Fibroblast of upper back skin (primary cell): ENCODE measurements around the gene FAIM2.
"Not testable (repeated sequence)": the region's sequence is repeated elsewhere in the genome, so short reads cannot be mapped to it uniquely, and the experiment has no call there.

ENCODE experiments used
- DNase-seq: peaks from one replicate; pipeline ENCODE4 v3.0.0-alpha.2; 2013

Gene FAIM2

DNA sequence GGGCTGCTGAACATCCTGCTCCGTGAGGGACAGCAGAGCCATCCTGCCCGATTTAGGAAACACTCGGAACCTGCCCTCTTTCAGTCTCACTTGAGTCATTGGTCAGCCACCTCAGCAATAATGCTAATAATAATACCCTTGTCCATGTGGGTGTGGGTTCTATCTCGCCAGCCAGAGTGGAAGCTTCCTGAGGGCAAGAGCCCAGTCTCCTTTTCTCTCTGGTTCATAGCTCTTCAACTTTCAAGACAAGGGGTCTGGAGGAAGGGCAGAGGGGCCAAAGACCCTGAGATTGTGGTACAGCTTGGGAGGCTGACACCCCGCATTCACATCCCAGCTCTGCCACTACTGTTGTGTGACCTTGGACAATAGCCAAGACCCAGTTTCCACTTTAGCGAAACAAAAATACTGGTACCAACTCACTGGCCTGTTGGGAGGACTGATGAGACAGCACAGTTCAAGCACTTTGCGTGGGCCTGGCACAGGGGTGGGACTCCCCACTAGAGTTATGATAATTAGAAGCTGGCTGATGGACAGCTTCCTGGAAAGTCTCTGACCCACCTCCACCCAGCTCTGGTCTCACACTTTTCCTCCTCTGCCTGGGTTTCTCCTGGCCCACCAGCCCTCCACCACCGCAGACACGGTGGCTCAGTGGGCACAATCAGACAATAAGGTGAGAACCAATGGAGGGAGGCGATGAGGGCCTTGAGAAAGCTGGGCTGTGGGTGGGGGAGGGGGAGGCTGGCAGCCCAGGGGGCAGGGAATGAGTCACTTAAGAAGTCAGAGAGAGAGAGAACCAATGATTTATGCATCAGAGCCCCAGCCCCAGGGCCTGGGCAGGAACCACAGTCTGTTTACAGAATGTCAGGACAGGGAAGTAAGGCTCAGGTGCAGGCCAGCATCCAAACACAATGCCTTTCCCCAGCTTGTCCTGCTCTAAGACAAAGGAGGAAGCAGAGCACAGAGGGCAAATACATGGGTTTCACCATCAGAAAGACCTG is 9.6 kb downstream of the FAIM2 start:
- DNase-seq: no peak

DNA sequence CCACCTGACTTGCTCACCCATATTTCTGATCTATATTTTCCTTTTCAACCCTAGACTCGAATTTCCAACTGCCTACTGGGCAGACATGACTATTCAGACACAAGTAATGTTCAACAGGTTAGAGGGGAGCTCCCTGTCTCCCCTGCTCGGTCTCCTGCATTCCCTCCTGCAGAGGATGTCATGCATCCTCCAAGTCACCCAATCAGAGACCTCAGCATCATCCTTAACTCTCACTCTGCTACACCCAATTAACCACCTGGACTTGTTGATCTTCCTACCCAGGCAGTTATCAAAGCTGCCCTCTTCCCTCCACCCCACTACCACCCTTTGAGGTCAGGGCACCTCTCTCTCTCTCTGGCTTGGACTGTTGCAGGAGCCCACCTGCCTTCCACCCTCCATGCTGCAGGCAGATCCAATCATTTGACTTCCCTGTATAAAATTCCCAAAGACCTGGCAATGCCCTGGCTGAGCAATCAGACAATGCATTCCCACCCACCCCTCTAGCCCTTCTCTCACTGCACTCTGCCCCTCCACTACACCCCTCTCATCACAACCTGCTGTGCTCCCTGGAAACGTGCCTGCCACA is 10.9 kb downstream of the FAIM2 start:
- DNase-seq: no peak

GRCh38 chr12:49892084-49892731 is 11.5 kb downstream of the FAIM2 start:
- no peak for DNase-seq

DNA sequence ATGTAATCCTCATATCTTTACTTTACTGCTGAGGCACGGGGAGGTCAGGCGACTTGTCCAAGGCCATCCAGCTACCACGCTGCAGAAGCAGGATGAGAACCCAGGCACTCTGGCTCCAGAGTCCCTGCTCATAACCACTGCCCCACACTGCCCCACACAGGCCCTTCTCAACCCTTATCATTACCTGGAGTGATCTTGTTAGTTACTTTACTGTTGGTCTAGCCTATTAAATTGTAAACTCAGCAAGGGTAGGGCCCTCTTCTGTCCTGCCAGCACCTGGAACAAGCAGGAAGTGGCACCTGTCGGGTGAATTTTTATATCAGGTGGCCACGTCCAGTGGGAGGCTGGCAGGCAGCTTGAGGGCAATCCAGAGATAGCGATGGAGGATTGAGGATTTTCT is 12.2 kb downstream of the FAIM2 start:
- no peak for DNase-seq

DNA sequence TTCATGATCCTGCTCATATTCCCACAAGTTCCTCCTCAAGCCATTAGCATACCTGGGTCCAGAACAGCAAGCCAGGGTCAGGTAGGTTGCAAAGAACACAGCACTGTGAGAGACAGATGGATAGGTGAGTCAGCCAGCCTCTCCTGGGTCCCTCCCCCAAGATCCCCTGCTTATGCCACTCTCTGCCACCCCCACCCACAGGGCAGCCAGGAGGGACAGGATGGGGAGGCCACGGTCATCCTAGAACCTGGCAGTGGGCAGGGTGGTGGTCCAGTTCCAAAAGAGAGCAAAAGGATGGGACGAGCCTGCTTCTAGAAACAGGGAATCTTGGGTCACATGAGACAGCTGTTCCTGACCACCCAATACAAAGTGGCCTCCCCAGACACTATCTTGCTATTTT is 12.7 kb downstream of the FAIM2 start:
- DNase-seq: no peak

DNA sequence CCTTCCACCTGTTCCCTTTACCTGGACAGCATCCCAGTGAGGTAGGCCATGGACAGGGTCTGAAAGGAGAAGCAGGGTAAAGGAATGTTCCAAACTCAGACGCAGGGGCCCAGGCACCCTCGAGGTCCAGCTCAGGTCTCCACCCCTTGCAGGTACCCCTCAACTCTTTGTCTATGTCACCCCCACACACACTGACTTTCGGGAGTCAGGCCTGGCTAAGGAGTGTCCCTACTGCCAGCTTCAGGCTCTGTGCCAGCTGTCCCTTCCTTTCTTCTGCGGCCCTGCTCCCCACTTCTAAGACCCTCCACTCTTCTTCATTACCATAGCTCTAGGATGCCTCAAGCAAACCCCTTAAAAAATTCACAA is 13.6 kb downstream of the FAIM2 start:
- DNase-seq: no peak

DNA sequence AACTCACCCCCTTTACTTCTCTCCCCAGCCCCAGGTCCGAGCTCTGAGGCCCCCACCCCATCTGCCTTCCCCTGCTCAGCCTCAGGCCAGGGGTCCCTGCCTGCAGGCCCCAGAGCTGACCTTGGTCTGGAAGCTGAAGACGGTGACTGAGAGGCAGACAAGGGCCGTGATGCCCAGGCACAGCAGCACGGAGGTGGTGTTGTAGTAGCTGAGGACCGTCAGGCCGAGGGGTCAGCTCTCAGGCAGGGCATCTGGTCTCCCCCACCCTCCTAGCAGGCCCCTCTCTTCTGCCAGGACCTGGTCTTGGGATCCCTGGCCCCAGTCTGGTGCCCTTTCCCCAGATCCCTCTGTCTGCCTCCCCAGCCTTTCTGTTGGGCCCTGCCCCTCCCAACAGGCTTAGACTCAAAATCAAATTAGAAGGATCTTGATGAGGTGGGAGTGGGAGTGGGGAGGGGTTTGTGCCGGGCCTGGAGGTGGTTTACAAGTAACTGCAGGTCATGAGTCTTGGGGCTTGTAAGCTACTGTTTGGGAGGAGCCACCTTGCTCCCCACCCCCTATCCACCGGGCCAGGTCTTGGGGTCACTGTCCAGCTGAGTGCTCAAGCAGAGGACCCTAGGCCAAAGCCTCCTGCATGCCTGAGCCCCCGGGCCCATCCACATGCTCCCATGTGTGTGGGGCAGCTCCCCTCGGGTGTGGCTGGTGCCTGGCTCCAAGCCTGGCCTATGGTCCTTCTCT is 14.2 kb downstream of the FAIM2 start:
- DNase-seq: no peak

DNA sequence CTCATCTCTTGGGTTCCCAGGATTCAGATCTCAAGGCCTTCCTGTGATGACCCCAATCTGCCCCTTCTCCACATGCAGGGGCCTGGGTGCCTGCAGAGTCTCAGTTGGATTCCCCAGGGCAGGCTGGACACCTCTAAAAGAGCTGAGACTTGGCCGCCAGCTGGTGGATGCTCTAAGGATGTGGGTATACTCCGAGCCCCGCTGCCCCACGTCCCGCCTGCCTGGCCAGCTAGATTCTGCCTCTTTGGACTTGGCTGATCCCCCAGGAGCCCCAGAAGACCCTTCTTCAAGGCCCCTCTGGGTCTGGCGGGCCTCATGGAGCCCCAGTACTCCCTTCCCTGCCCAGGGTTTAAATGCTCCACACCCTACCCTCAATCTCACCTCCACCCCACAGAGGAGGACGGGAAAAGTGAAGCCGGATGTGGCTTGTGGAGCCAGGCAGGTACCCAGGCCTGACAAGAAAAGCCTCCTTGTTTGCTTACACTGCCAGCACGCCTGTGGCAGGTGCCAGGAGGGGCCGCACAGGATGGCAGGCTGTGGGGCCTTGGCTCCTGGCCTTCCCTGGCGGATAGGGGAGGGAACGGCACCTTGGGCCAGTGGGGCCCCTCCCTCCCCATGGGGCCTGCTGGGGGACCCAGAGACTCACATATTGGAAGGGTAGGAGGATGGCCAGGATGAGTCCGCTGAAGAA is 15.1 kb downstream of the FAIM2 start:
- no peak for DNase-seq

DNA sequence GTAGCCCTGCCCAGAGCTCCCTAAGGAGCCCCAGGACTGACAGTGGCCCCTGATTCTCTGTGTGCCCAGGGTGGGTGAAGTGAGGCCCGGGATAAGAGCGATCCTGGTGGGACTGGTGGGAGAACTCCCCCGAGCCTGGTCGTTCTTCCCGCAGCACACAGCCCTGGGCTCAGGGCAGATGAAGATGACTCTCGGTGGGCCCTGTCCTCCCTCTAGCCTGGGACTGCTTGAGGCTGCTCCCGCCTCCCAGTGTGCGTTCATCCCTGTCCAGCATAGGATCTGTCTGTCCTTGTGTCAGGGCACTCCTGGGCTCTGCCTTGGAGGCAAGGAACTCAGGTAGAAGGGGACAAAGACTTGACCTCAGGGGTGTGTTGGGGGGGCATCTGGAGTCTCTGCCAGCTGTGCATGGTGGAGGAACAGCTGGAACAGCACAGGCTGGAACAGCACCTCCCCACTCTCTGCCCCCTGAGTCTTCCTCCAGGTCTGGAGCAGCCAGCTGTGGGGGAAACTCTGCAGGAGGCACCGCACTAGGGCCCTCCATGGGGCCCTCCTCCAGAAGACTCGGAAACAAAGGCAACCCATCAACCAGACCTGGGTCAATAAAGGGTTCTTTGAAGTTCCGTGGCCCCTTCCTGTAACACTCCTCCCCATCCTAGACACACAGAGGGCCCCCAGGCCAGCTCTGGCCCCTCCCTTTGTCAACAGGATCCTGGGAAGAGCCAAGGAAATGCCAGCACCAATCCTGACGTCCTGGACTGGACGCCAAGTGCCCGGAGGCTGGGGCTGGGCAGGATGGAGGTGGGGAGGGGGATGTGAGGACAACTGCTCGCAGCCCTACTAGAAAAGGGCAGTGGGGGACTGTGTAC is 15.9 kb downstream of the FAIM2 start:
- DNase-seq: no peak

GRCh38 chr12:49887091-49887490 is 16.6 kb downstream of the FAIM2 start:
- DNase-seq: no peak

- no peak for DNase-seq
Observed at GRCh38 chr12:49885663-49886461, 17.8 kb downstream of the FAIM2 start.

- DNase-seq: no peak
Observed at GRCh38 chr12:49885118-49885517, 18.6 kb downstream of the FAIM2 start.

DNA sequence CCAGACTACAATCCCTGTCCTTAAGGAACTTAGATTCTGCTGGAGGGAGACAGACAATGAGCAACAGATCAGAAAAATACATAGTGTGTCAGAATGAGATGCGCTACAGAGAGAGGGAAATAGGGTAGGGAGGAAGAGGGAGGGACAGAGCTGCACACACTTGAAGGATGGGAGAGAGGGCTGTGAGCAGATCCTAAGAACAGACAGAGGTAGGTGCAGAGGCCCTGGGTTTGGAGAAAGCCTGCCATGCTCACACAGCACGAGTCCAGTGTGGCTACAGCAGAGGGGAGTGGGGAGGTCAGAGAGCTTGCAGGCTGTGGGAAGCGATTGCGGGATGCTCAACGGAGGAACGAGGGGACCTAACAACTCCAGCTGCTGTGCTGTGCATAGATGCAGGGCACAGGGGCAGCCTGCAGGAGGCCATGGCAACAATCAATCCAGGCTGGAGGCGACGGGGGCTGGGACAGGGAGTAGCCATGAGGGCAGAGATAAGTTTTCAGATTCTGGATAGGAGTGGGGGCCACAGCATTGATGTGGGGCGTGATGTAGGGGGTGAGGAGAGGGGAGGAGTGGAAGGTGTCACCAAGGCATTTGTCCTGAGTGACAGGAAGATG is 20.7 kb downstream of the FAIM2 start:
- DNase-seq: no peak

GRCh38 chr12:49882248-49882850 is 21.4 kb downstream of the FAIM2 start:
- no peak for DNase-seq

DNA sequence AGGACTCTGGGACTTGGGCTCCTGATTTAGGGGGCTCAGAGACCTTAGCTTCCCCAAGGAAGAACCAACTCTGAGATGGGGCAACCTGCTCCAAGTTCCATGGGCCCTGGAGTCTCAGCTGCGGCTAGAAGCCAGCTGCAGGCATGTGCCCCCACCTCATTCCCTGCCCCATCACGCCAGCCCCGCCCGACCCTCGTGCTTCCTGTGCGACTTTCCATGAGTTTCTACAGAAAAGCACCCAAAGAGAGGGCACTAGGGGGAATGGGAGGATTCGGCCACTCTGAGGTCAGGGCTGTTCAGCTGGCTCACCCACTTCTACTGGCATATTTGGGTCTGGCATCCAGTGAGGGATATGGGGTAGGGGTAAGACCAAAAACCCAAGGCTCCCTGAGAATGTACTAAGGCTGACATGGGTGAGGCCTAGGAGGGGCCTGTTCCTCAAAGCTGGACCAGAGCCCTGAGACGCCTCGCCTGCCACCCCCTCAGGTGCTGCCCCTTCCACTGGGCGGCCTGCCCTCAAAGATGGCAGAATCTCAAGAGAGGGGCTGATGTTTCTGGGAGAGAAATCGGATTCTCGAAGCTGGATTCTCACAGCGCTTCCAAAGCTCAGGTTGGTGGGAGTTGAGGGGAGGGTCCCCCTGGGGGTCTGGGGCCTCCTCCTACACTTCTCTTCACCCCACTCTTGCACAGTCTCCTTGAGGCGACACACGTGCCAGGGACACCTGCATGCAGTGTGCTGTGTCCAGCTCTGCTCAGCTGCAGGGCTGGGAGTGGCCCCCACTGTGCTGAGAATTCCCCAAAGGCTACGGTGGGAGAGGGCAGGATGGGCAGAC is 22.1 kb downstream of the FAIM2 start:
- DNase-seq: no peak

DNA sequence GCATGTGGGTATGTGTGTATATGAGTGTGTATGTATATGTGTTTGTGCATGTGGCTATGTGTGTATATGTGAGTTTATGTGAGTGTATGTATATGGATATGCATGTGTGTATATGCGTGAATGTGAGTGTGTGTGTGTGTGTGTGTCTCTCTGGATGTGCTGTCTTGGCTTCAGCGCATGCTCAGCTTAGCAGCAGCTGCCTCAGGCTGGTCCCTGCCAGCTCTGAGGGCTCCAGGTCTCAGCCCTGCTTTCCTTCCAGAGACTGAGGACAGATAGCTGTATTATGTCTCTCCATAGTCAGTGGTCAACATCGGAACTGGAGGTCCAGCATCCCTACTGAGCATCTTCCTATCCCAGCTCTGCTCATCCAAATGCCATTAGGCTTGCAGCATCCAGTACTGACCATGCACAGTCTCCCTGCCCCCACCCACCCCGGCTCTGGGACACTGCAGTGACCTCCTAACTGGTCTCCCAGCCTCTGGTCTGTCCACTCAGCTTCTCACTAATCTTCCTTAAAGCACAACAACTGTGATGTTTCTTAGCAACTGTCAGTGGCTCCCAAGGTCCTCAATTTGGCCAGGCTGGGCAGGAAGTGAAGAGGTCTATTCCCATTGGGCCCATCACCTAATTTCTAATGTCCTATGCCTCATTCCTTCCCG is 22.8 kb downstream of the FAIM2 start:
- no peak for DNase-seq

DNA sequence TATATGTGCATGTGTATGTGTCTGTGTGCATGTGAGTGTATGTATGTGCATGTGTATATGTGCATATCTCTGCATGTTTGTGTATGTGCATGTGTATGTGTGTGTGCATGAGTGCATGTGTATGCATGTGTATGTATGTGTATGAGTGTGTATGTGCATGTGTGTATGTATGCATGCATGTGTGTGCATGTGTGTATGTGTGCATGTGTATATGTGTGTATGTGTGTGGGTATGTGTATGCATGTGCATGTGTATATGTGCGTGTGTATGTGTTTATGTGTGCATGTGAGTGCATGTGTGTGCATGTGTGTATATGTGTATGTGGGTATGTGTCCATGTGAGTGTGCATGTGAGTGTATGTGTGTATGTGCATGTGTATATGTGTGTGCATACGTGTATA is 24.6 kb downstream of the FAIM2 start:
- DNase-seq: not testable (repeated sequence)

DNA sequence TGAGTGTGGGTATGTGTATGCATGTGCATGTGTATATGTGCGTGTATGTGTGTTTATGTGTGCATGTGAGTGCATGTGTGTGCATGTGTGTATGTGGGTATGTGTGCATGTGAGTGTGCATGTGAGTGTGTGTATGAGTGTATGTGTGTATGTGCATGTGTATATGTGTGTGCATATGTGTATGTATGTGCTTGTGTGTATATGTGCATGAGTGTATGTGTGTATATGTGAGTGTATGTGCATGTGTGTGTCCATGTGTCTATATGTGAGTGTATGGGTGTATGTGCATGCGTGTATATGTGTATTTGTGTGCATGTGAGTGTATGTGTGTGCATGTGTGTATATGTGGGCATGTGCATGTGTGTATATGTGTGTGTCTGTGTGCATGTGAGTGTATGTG is 25.7 kb downstream of the FAIM2 start:
- no peak for DNase-seq
